Measurements from ENCODE around the gene DNM2. TPM values are rescaled to one million over a fixed set of nuclear protein-coding genes. Genes with fewer than 3 reads are reported as not detected.

DNM2 gene
- total and polyA plus RNA-seq, 2 donors (not counting 1 experiment from before 2014, with no cell fraction given) = 42.6 to 76.8 TPM

DNA sequence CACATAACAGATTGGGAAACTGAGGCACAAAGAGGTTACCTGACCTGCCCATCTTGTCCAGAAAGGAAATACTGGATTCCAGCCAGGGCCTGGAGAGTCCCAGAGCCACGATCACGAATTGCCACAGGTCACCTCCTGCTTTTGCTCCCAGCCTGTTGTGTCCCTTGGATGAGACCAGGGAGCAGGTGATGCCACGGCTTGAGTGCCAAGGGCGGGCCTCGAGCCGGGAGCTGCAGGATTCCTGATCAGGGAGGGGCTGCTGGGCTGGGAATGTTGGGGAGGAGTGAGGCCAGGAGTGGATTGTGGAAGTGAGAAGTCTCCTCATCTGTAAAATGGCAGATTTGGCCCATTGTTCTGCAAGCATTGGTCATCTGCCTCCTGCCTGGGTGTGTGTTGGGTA, 29.4 kb downstream of the DNM2 start:
- Histone ChIP-seq H3K27me3 (ENCODE audit: control insufficient read depth, insufficient read depth, low read length) (no peaks in the 10 kb centered on the region), H3K4me2 (ENCODE audit: extremely low read depth, insufficient read depth, low read length) (no peak overlapping the region), H3K9ac (ENCODE audit: insufficient read depth, low read length) (no peak overlapping the region), H2AFZ (ENCODE audit: low read length) (no peak overlapping the region), H3K9me3 (ENCODE audit: control insufficient read depth, insufficient read depth, low read depth, low read length) (no peaks in the 10 kb centered on the region), H3K27ac (ENCODE audit: insufficient read depth, low read length) (no peak overlapping the region), H4K20me1 (ENCODE audit: control insufficient read depth, extremely low read depth, insufficient read depth, low read length) (no peaks in the 10 kb centered on the region), H3K4me3 (replicated peaks in 1 of 4; ENCODE audit: control extremely low read depth in 1 of 4, insufficient read depth in 1 of 4, low read depth in 3 of 4, low read length in 4 of 4) (no peak overlapping the region), H3K79me2 (ENCODE audit: control insufficient read depth, insufficient read depth, low read length) (peaks cover 64% of the 10 kb centered on the region), H3K36me3 (ENCODE audit: control insufficient read depth, insufficient read depth, low read length) (no peaks in the 10 kb centered on the region), H3K4me1 (ENCODE audit: control insufficient read depth, extremely low read depth, insufficient read depth, low read length) (peaks cover 14% of the 10 kb centered on the region)
- TF ChIP-seq EZH2 (IDR thresholded peaks at IDR 0.05; ENCODE audit: low read length, missing control alignments) (no peak), CTCF (conservative IDR thresholded peaks at IDR 0.05 in 1 of 2, IDR thresholded peaks at IDR 0.05 in 1 of 2; ENCODE audit: low read depth in 1 of 2, low read length in 2 of 2) (no peak)
- DNase-seq (ENCODE audit: low read depth in 2 of 2) = no peak

DNA sequence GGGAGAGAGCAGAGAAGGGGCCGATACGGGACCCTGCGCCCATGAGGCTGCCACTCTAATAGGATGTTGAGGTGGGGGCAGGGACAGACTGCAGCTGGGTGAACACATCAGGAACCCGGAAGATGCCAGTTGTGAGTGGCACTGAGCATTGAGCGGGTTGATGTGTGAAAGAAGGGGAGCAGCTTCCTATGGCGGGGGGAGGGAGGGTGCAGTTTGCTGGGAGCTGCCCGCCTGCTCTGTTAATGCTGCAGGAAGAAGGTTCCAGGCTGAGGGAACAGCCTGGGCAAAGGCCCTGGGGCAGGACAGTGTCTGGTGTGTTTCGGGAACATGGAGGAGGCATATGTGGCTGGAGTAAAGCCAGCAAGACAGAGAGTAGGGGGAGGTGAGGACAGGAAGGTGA, 29.8 kb downstream of the DNM2 start:
- Histone ChIP-seq H3K27ac (ENCODE audit: insufficient read depth, low read length) (no peak overlapping the region), H3K4me3 (replicated peaks in 1 of 4; ENCODE audit: control extremely low read depth in 1 of 4, insufficient read depth in 1 of 4, low read depth in 3 of 4, low read length in 4 of 4) (no peak overlapping the region), H3K79me2 (ENCODE audit: control insufficient read depth, insufficient read depth, low read length) (peaks cover 62% of the 10 kb centered on the region), H3K9ac (ENCODE audit: insufficient read depth, low read length) (no peak overlapping the region), H4K20me1 (ENCODE audit: control insufficient read depth, extremely low read depth, insufficient read depth, low read length) (no peaks in the 10 kb centered on the region), H3K27me3 (ENCODE audit: control insufficient read depth, insufficient read depth, low read length) (no peaks in the 10 kb centered on the region), H3K36me3 (ENCODE audit: control insufficient read depth, insufficient read depth, low read length) (no peaks in the 10 kb centered on the region), H2AFZ (ENCODE audit: low read length) (no peak overlapping the region), H3K4me2 (ENCODE audit: extremely low read depth, insufficient read depth, low read length) (no peak overlapping the region), H3K4me1 (ENCODE audit: control insufficient read depth, extremely low read depth, insufficient read depth, low read length) (peaks cover 14% of the 10 kb centered on the region), H3K9me3 (ENCODE audit: control insufficient read depth, insufficient read depth, low read depth, low read length) (no peaks in the 10 kb centered on the region)
- no peak for DNase-seq (ENCODE audit: low read depth in 2 of 2)
- no peak for TF ChIP-seq EZH2 (IDR thresholded peaks at IDR 0.05; ENCODE audit: low read length, missing control alignments)
- TF ChIP-seq CTCF (conservative IDR thresholded peaks at IDR 0.05 in 1 of 2, IDR thresholded peaks at IDR 0.05 in 1 of 2; ENCODE audit: low read depth in 1 of 2, low read length in 2 of 2) = no peak

DNA sequence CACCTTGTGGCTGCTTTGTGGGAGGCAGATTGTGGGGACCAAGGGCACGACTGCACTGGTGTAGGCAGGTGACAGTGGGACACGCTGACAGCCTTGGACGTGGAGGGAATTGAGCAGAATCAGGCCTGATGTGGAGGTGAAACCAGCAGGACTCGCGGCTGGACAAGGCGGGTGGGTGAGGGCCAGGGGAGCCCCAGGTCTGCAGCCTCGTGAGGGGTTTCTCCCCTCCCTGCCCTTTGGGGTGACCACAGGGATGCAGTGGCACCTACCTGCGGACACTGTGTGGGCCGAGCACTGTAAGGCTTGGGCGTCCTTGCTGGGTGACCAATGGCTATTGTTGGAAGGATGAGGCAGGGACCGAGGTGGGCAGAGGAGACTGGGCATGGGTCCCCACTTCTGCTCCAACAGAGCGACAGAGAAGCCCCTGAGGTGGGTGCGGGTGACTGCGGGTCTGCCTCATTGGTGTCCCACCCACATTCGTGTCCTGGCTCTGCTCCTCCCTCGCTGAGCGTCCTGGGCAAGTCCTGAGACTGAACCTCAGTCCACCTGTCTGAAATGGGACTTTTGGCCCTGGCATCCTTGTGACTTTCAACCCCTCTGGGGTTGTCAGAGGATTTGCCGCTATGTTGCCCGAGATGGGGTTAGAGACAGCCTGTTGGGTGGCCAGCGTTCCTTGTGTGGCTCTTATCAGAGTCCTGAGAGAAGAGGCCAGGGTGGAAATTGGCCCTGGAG, 30.5 kb downstream of the DNM2 start:
- Histone ChIP-seq H3K9ac (ENCODE audit: insufficient read depth, low read length) (no peak overlapping the region), H3K27me3 (ENCODE audit: control insufficient read depth, insufficient read depth, low read length) (no peaks in the 10 kb centered on the region), H3K36me3 (ENCODE audit: control insufficient read depth, insufficient read depth, low read length) (no peaks in the 10 kb centered on the region), H3K9me3 (ENCODE audit: control insufficient read depth, insufficient read depth, low read depth, low read length) (no peaks in the 10 kb centered on the region), H3K4me3 (replicated peaks in 1 of 4; ENCODE audit: control extremely low read depth in 1 of 4, insufficient read depth in 1 of 4, low read depth in 3 of 4, low read length in 4 of 4) (no peak overlapping the region), H3K27ac (ENCODE audit: insufficient read depth, low read length) (peak overlapping the region; percentile 18), H3K4me1 (ENCODE audit: control insufficient read depth, extremely low read depth, insufficient read depth, low read length) (peaks cover 14% of the 10 kb centered on the region), H2AFZ (ENCODE audit: low read length) (no peak overlapping the region), H3K79me2 (ENCODE audit: control insufficient read depth, insufficient read depth, low read length) (peaks cover 56% of the 10 kb centered on the region), H3K4me2 (ENCODE audit: extremely low read depth, insufficient read depth, low read length) (no peak overlapping the region), H4K20me1 (ENCODE audit: control insufficient read depth, extremely low read depth, insufficient read depth, low read length) (no peaks in the 10 kb centered on the region)
- TF ChIP-seq CTCF (conservative IDR thresholded peaks at IDR 0.05 in 1 of 2, IDR thresholded peaks at IDR 0.05 in 1 of 2; ENCODE audit: low read depth in 1 of 2, low read length in 2 of 2) = no peak
- TF ChIP-seq EZH2 (IDR thresholded peaks at IDR 0.05; ENCODE audit: low read length, missing control alignments) = no peak
- no peak for DNase-seq (ENCODE audit: low read depth in 2 of 2)

All from fibroblast of lung (primary cell).